Central memory CD8-positive, alpha-beta T cell (primary cell): Measurements from ENCODE around the gene TSN.
A peak's percentile ranks its signal among the peaks of the same experiment; 100 is the strongest.
"Not testable (repeated sequence)": the region's sequence is repeated elsewhere in the genome, so short reads cannot be mapped to it uniquely, and the experiment has no call there.

Source experiments
- ATAC-seq: fragments of 150-1000 bp; cut with Tn5 transposase; replicated peaks from 2 replicates; pipeline ENCODE4 v1.10.0; 2022; ENCODE audit warnings: mild to moderate bottlenecking, moderate FRiP score, moderate number of reproducible peaks; ENCODE audit not compliant: poor library complexity, severe bottlenecking; ENCODE audit errors: extremely low read depth
- DNase-seq, 2 donors: peaks; one replicate each; pipeline ENCODE4 v3.0.0; 2021; ENCODE audit warnings: low spot score in 2 of 2
- H3K27ac Mint-ChIP-seq: one replicate; pipeline ENCODE4 v1.8.0; 2022; ENCODE audit warnings: low read depth, mild to moderate bottlenecking, moderate library complexity, mixed read lengths
- H3K27me3 Mint-ChIP-seq: one replicate; pipeline ENCODE4 v1.8.0; 2022; ENCODE audit warnings: mixed read lengths
- H3K36me3 Mint-ChIP-seq: one replicate; pipeline ENCODE4 v1.8.0; 2022; ENCODE audit warnings: mild to moderate bottlenecking, moderate library complexity, mixed read lengths; ENCODE audit not compliant: insufficient read depth
- H3K4me1 Mint-ChIP-seq: one replicate; pipeline ENCODE4 v1.8.0; 2022; ENCODE audit warnings: mixed read lengths
- H3K4me3 Mint-ChIP-seq: one replicate; pipeline ENCODE4 v1.8.0; 2022; ENCODE audit warnings: mild to moderate bottlenecking, moderate library complexity, mixed read lengths
- H3K9me3 Mint-ChIP-seq: one replicate; pipeline ENCODE4 v1.8.0; 2022; ENCODE audit warnings: mixed read lengths

TSN gene

DNA sequence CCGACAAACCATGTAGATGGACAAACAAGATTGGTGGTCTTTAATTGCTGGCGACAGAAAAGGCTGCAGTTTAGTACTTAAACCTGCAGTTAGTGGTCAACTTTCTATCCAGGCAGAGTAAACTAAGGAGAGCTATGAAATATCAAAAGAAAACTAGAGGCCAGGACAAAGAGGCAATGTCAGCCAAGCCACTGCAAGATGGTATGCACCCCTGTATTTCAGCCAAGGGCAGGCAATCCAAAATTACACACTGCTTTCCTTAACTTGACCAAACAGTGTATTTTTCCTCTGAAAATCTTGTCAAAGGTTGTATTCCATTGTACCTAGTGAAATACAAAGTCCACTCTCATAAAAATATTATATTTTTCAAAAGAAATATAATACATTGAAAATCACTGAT, 28.1 kb upstream of the TSN start:
- no peak overlapping the region for H3K4me3 Mint-ChIP-seq
- peaks cover 12% of the 10 kb centered on the region for H3K4me1 Mint-ChIP-seq
- ATAC-seq, result no peak
- DNase-seq, result no peak
- no peaks in the 10 kb centered on the region for H3K27me3 Mint-ChIP-seq
- H3K9me3 Mint-ChIP-seq, result no peaks in the 10 kb centered on the region
- peaks cover 63% of the 10 kb centered on the region for H3K36me3 Mint-ChIP-seq
- no peak overlapping the region for H3K27ac Mint-ChIP-seq

DNA sequence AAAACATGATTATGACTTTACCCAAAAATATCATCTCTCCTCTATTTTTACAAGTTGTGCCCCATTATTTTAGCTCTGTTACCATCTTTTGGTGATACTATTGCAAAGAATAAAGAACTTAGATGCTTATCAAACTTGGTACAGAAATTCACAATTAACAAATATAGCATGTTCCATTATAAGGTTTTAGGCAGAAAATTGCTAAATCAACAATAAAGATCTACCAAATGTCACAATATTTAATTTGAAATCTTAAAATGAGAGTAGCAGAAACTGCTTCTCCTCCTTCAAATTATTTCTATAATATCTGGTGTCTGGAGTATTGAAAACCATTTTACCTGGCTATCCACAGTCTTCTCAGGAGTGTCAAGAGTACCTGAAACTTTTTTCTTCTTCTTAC, 27.5 kb upstream of the TSN start:
- Mint-ChIP-seq H3K36me3 (peaks cover 69% of the 10 kb centered on the region), H3K27me3 (no peaks in the 10 kb centered on the region), H3K27ac (no peak overlapping the region), H3K4me3 (no peak overlapping the region), H3K4me1 (peaks cover 12% of the 10 kb centered on the region), H3K9me3 (no peaks in the 10 kb centered on the region)
- ATAC-seq (no peak), DNase-seq (no peak)

DNA sequence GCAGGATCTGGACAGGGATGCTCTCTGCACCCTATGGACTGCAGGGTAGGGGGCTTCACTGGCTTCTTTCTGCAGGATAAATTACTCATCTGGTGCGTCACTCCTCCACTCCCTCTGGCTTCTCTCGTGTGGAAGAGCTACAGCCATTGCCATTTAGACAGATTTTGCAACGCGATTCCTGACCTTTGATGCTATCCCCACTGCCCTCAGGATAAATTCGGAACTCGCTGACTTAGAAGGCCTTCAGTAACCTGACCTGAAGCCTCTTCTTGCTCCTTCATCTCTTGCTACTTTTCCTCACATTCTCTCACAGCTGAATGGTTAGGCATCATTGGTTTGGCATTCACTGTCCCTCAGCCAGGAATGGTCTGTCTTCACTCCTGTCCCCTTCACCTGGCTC, 24.1 kb upstream of the TSN start:
- H3K36me3 Mint-ChIP-seq, result peaks cover 76% of the 10 kb centered on the region
- ATAC-seq, result no peak

GRCh38 chr2:121734544-121734943, 20.9 kb upstream of the TSN start:
- not testable (repeated sequence) for H3K27me3 Mint-ChIP-seq, H3K27ac Mint-ChIP-seq, H3K9me3 Mint-ChIP-seq, ATAC-seq, H3K4me3 Mint-ChIP-seq, DNase-seq
- H3K36me3 Mint-ChIP-seq, result peaks cover 51% of the 10 kb centered on the region
- peaks cover 40% of the 10 kb centered on the region for H3K4me1 Mint-ChIP-seq

More for the DNA sequence above, 24.1 kb upstream of the TSN start:
- Mint-ChIP-seq H3K27me3 (no peaks in the 10 kb centered on the region), H3K4me3 (no peak overlapping the region), H3K27ac (no peak overlapping the region), H3K9me3 (no peaks in the 10 kb centered on the region), H3K4me1 (peaks cover 27% of the 10 kb centered on the region)
- DNase-seq, result no peak

DNA sequence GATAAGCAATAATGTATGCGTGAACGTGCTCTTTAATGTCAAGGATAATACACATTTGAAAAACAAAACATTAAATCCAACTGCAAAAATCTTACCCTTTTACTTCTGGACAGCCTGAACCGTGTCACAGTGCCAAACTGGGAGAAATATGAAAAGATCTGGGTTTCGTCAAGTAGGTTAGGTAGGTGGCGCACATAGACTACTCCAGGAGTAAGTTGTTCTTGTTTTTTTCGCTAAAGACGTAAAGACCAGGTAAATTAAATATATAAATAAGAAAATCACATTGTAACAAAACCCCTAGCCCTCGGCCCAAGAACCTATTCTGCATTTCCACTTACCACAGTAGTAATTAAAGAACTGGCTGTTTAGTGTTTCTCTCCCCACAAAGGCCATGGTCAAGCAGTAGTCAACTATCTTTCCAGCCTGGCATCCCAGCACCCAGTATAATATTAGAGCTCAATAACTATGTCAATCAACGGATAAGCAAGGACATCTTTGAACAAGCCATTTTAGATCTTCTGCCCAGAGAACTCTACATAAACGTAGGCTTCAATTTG, 19.9 kb upstream of the TSN start:
- peak overlapping the region; percentile 99 for H3K27ac Mint-ChIP-seq
- no peak for ATAC-seq
- no peaks in the 10 kb centered on the region for H3K9me3 Mint-ChIP-seq
- H3K4me1 Mint-ChIP-seq, result peaks cover 40% of the 10 kb centered on the region
- peaks cover 42% of the 10 kb centered on the region for H3K36me3 Mint-ChIP-seq
- no peaks in the 10 kb centered on the region for H3K27me3 Mint-ChIP-seq
- H3K4me3 Mint-ChIP-seq, result peak overlapping the region; percentile 98
- DNase-seq, result no peak

GRCh38 chr2:121736140-121736461, 19.4 kb upstream of the TSN start:
- ATAC-seq (no peak), DNase-seq (no peak)
- peaks cover 40% of the 10 kb centered on the region for H3K4me1 Mint-ChIP-seq
- H3K27ac Mint-ChIP-seq, result peak overlapping the region; percentile 99
- H3K27me3 Mint-ChIP-seq, result no peaks in the 10 kb centered on the region
- H3K4me3 Mint-ChIP-seq, result peak overlapping the region; percentile 98
- peaks cover 37% of the 10 kb centered on the region for H3K36me3 Mint-ChIP-seq
- H3K9me3 Mint-ChIP-seq, result no peaks in the 10 kb centered on the region

DNA sequence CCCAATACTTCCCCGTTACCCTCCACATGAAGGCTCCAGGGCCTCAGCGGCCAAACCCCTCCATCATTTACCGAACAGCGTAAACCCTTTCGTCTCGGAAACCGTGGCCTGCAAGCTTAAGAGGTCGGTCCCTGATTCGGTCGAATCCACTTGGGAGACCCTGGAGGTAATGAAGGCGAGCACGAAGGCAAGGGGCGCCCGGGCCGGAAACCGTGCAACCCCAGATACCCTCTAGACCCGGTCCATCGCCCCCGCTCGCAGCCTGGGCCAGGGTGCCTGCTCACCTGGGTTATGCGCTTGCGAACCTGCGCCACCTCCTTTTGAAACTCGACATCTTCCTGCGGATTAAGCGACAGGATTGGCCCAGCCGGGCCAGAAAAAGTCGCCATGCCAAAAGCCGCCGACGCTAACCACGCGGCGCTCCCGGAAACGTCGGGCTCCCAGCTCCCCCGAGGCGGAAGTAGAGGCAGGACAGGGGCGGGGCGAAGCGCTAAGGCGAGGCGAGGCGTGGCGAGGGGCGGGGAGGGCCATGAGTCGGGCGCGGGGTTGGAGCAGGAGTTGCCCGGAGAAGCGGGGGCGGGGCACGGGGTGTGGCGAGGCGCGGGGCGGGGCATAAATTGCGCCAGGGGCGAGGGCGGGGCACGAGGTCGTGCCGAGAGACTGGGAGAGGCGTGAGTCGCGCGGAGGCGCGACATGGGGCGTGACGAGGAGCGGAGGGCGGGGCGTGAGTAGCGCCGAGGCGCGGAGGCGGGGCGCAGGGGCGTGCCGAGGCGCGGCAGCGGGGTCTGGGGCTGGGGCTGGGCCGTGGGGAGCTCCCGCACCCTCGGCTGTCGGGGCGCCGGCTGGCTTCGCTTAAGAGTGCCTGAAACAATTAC, 18.8 kb upstream of the TSN start, which contains the start of gene NIFK:
Gene NIFK (minus strand): TSS at position 414 of the 875 bp plus-strand sequence. CDS start 25 bp downstream, at position 389.
- peaks cover 31% of the 10 kb centered on the region for H3K36me3 Mint-ChIP-seq
- peaks cover 36% of the 10 kb centered on the region for H3K4me1 Mint-ChIP-seq
- no peaks in the 10 kb centered on the region for H3K9me3 Mint-ChIP-seq
- DNase-seq (peak; percentile 99), ATAC-seq (peak; percentile 91)
- peak within 1 kb of the TSS; percentile 99 for H3K27ac Mint-ChIP-seq
- H3K4me3 Mint-ChIP-seq, result peak within 1 kb of the TSS; percentile 98
- no peaks in the 10 kb centered on the region for H3K27me3 Mint-ChIP-seq

DNA sequence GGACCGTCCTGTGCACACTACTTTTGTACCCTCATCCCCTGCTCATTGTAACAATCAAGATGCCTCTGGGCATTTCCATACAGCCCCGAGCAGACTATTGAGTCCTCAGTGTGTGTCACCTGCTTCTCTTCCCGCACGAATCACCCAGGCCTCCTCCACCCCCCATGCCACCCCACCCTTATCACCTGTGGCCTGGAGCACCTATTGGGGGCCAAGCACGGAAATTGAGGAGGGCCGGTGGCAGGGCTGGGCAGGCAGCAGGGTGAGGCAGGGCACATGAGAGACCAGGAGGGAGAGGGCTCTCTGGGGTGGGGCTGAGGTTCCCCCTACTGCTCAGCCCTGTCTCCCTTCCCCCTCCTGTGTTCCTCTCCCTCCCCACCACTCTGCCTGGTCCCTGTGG, 14.5 kb upstream of the TSN start:
- Mint-ChIP-seq H3K4me1 (peaks cover 21% of the 10 kb centered on the region), H3K9me3 (no peaks in the 10 kb centered on the region), H3K27ac (no peak overlapping the region), H3K4me3 (no peak overlapping the region), H3K36me3 (peaks cover 8% of the 10 kb centered on the region), H3K27me3 (peaks cover 8% of the 10 kb centered on the region)
- no peak for DNase-seq
- no peak for ATAC-seq

DNA sequence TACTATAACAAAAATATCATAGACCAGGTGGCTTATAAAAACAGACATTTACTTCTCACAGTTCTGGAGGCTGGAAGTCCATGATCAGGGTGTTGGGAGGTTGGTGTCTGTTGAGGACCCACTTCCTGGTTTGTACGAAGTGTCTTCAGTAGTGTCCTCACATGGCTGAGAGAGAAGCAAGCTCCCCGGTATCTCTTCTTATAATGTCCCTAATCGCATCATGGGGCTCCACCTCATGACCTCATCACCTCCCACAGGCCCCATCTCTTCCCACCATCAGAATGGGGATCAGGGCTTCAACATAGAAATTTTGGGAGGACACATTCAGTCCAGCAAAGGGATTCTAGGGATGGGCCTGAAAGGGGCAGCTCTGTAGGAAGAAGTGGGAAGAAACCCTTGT, 14.0 kb upstream of the TSN start:
- Mint-ChIP-seq H3K4me3 (no peak overlapping the region), H3K36me3 (peaks cover 7% of the 10 kb centered on the region), H3K9me3 (no peaks in the 10 kb centered on the region), H3K4me1 (peaks cover 20% of the 10 kb centered on the region), H3K27me3 (peaks cover 8% of the 10 kb centered on the region), H3K27ac (no peak overlapping the region)
- DNase-seq (no peak), ATAC-seq (no peak)

DNA sequence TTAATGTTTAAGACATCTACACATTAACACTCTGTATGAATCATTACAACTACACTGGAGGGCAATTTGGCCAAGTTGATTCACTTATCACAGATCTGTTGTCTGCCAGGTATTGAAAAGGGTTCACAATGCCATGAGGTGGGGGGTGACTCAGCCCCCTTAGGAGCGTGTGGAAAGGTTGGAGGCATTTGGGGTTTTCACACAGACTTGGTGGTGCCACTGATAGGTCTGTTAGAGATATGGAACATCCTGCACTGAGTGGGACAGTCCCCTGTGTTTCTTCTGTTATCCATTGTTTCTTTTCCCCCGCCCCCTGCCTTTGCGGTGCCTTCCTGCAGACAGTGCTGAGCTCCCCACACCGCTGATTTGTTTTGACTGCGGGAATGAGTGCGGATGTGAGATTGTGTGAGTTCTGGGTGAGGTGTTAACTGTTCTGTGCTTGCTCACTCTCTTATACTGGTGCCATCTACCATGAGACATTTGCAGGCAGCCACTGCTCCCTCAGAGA, 9.3 kb upstream of the TSN start:
- H3K4me3 Mint-ChIP-seq, result peak overlapping the region; percentile 29
- peaks cover 7% of the 10 kb centered on the region for H3K4me1 Mint-ChIP-seq
- DNase-seq (peak in 1 of 2 donors; percentile 29), ATAC-seq (peak; percentile 82)
- peaks cover 8% of the 10 kb centered on the region for H3K27me3 Mint-ChIP-seq
- H3K36me3 Mint-ChIP-seq, result peaks cover 2% of the 10 kb centered on the region
- H3K9me3 Mint-ChIP-seq, result no peaks in the 10 kb centered on the region
- H3K27ac Mint-ChIP-seq, result peak overlapping the region; percentile 83

DNA sequence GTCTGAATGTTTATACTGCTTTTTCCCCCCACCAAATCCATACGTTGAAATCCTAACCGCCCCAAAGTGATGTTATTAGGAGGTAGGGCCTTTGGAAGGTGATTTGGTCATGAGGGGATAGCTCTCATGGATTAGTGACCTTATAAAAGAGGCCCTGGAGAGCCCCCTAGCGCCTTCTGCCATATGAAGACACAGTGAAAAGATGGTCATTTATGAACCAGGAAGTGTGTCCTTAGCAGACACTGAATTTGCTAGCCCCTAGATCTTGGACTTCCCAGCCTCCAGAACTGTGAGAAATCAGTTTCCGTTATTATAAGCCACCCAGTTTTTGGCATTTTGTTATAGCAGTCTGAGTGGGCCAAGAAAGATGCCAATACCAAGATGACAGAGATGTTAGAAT, 7.2 kb upstream of the TSN start:
- Mint-ChIP-seq H3K27ac (peak overlapping the region; percentile 55), H3K9me3 (no peaks in the 10 kb centered on the region), H3K36me3 (peaks cover 2% of the 10 kb centered on the region), H3K4me1 (peaks cover 7% of the 10 kb centered on the region), H3K4me3 (no peak overlapping the region), H3K27me3 (peaks cover 8% of the 10 kb centered on the region)
- DNase-seq (no peak), ATAC-seq (no peak)

DNA sequence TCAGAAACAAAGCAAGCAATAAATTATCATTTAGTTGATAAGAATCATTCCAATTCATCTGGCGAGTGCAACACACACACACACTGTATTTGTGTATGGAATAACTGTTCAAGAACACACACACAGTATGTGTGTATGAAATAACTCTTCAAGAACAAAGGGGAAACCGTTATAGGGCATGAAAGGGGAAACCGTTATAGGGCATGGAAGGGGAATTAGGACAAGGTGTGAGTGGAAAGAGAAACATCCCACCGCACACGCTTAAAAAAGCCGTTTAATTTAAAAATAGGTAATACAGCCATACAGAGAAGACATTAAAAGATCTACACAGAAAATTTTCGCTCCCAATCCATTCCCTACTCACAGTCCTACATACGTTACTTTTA, 607 bp upstream of the TSN start:
- Mint-ChIP-seq H3K9me3 (no peaks in the 10 kb centered on the region), H3K4me1 (peaks cover 24% of the 10 kb centered on the region), H3K27ac (peak overlapping the region; percentile 84), H3K36me3 (peaks cover 26% of the 10 kb centered on the region), H3K4me3 (peak overlapping the region; percentile 97), H3K27me3 (no peaks in the 10 kb centered on the region)
- DNase-seq, result no peak
- no peak for ATAC-seq

- Mint-ChIP-seq H3K4me1 (no peaks in the 10 kb centered on the region), H3K4me3 (no peak overlapping the region), H3K36me3 (peaks cover 74% of the 10 kb centered on the region), H3K27ac (no peak overlapping the region), H3K27me3 (no peaks in the 10 kb centered on the region), H3K9me3 (no peaks in the 10 kb centered on the region)
- DNase-seq (no peak), ATAC-seq (no peak)
Measured at GRCh38 chr2:121764681-121765228, 9.3 kb downstream of the TSN start.
